Coronary artery (tissue), 2 donors: Measurements from ENCODE around the gene SPTA1.

Experiments used
- DNase-seq: peaks from one replicate; pipeline ENCODE4 v3.0.0-alpha.2; 2017; ENCODE audit warnings: low spot score
- H3K27ac ChIP-seq, 2 donors: fragments of 200-600 bp; sonication (generic); one replicate each; pipeline ENCODE4 v1.5.1; 2016 to 2019
- H3K4me3 ChIP-seq: fragments of 200-600 bp; sonication (generic); 2 replicates; pipeline ENCODE4 v1.5.1; 2016; ENCODE audit warnings: mild to moderate bottlenecking, moderate library complexity
- TF ChIP-seq, protein P1 (sequence below): fragments of 200-600 bp; sonication (generic); IDR thresholded peaks from one replicate; pipeline ENCODE4 v1.5.1; 2019; ENCODE audit warnings: antibody characterized with exemption

SPTA1 gene

DNA sequence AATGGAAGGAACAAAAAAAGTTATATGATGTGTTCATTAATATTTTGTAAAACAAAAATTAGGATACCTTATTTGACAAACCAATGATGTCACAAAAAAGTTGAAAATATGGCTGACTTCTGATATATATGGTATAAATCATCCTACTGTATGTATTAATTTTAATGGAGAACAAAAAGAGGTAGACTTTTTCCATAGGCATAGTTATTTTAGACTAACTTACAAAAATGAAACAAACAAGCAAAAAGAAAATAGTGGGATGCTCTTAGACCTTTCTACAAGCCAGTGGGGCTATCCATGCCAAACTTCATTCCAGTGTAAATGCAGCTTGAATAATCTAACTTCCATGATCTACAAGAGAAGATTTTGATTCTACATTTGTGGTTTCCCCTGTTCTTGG is 522 bp upstream of the SPTA1 start:
- no peak for DNase-seq
- TF ChIP-seq, protein P1, sequence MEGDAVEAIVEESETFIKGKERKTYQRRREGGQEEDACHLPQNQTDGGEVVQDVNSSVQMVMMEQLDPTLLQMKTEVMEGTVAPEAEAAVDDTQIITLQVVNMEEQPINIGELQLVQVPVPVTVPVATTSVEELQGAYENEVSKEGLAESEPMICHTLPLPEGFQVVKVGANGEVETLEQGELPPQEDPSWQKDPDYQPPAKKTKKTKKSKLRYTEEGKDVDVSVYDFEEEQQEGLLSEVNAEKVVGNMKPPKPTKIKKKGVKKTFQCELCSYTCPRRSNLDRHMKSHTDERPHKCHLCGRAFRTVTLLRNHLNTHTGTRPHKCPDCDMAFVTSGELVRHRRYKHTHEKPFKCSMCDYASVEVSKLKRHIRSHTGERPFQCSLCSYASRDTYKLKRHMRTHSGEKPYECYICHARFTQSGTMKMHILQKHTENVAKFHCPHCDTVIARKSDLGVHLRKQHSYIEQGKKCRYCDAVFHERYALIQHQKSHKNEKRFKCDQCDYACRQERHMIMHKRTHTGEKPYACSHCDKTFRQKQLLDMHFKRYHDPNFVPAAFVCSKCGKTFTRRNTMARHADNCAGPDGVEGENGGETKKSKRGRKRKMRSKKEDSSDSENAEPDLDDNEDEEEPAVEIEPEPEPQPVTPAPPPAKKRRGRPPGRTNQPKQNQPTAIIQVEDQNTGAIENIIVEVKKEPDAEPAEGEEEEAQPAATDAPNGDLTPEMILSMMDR = no peak
- no peak overlapping the region for H3K4me3 ChIP-seq
- H3K27ac ChIP-seq = no peak overlapping the region

DNA sequence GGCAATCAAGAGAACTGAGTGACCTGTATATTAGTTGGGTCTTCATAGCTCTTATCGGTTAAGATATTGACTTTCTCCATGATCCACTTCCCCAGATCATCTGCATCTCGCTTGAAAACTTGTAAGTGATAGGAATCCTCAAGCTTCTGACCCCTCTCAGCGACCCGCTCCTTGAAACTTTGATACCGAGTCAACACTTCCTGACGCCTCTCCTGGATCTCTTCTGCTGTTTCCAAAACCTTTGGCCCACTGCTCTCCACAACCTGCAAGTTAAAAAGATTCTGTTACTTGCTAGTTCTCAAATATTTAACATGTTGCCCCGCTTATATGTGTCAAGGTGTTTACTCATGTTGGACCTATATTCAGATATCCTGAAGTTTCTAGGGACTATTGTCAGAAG is 1.4 kb downstream of the SPTA1 start:
- TF ChIP-seq, protein P1 = no peak
- Histone ChIP-seq H3K27ac (no peak overlapping the region), H3K4me3 (no peak overlapping the region)
- DNase-seq = no peak

DNA sequence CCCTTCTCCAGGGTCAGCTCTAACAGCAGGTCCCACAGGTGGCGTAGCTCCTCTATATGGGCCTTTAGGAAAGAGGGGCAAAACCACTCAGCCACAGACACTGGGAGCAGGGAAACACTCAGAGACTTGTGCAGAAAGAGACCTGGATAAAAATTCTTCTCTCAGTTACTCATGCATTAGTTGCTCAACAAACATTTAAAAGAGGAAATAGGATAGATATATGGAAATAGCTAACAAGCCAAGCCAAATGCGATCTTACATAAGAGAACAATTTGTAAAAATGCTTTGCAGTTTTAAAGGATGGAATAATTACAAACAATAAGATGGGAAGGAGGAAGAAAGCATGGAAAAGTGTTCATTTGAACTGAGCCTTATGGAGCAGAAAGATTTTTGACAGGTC is 4.9 kb downstream of the SPTA1 start:
- TF ChIP-seq, protein P1 = no peak
- H3K4me3 ChIP-seq = no peak overlapping the region
- no peak for DNase-seq
- H3K27ac ChIP-seq = no peak overlapping the region

DNA sequence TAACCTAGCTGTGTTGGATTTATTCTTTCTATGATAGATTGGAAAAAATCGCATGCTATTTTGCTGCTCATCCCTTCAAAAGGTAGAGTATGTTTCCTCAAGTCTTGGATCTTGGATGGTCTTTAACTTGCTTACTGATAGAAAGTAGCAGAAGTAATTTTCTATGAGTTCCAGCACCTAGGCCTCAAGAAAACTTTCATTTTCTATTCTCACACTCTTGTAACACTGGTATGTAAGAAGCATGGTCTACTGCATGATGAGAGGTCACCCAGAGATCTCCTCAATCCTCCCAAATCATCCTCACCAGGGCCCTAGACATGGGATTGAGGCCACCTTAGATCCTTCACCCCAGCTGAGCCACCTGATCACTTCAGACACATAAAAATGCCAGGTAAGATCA is 7.2 kb downstream of the SPTA1 start:
- no peak for DNase-seq
- Histone ChIP-seq H3K27ac (no peak overlapping the region), H3K4me3 (no peak overlapping the region)
- TF ChIP-seq, protein P1 = no peak

DNA sequence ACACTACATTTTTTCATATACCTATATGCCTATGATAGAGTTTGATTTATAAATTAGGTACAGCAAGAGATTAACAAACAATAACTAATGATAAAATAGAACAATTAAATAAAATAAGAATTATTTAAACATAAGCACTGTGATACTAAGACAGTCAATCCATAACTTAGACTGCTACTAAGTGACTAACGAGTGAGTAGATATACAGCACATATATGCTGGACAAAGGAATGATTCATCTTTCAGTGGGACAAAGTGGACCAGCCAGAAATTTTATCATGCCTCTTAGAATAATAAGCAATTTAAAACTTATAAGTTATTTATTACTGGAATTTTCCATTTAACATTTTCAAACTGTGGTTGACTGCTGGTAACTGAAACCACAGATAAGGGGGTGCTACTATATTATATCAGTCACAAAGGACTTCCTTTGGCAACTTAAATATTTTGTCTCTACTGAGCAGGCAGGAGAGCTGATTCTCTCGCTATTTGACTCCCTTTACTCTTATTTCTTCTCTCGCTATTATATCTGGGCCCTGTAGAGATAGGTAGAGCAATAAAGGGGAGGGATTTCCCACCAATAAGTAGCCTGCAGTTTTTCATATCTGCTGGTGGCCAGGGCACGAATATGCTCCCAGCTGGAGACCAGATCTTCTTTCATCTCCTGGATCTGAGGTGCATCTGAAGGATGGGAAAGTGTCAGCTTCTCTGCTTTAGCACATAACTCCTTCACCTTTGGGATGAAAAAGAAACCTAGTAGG is 10.8 kb downstream of the SPTA1 start:
- DNase-seq = no peak
- TF ChIP-seq, protein P1 = no peak
- H3K27ac ChIP-seq = no peak overlapping the region
- no peak overlapping the region for H3K4me3 ChIP-seq

DNA sequence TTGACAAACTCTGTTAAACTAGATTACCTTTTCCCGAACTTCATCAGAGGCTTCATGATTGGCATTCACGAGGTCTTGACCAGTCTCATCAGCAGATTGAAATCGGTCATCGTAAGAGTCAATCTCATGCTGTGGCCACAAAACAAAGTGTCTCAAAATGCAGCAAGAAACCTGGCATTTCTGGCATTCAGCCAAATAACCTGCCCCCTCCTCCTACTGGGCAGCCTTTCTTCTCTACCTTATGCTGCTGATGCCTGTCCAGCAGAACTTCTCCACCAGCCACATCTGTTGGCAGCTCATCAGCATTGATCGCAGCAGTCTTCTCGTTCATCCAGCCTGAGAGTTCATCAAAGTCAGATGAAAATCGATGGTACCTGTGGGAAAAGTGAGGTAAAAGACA is 12.2 kb downstream of the SPTA1 start:
- TF ChIP-seq, protein P1 = no peak
- no peak for DNase-seq
- no peak overlapping the region for H3K27ac ChIP-seq
- no peak overlapping the region for H3K4me3 ChIP-seq

DNA sequence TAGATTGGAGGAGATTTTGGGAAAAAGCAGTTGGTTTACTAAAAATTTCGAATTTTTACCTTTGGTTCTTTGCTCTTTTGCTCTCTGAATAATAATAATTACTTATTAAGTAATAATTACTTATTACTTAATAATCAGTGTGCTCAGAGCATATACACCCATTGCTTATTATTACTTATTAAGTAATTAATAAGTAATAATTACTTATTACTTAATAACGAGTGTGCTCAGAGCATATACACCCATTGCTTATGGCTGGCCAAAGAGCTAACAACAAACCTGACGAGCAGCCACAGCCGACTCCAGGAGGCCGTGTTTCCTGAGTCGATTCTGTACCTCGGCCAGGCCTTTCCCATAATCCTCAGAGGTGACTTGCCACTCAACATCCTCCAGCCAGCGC is 20.5 kb downstream of the SPTA1 start:
- no peak overlapping the region for H3K27ac ChIP-seq
- no peak overlapping the region for H3K4me3 ChIP-seq
- DNase-seq = no peak
- TF ChIP-seq, protein P1 = no peak
